Caco-2 (cell line): ENCODE measurements around the gene KPNA6. TPM values are rescaled to one million over a fixed set of nuclear protein-coding genes. Genes with fewer than 3 reads are reported as not detected.

Experiments used
- BruUV-seq: library from RNA; stranded (reverse); fragments of 400-500 nt; replicated peaks from 2 replicates; lab custom pipeline; 2021; lab: Mats Ljungman, UMichigan
- CTCF ChIA-PET: fragments of 300-600 bp; sonication (Branson Sonifier 250); formaldehyde crosslinking; loops from one replicate; lab custom pipeline; 2022; ENCODE audit warnings: antibody characterized with exemption; lab: Charles Lee
- POLR2A ChIA-PET: fragments of 300-600 bp; sonication (Branson Sonifier 250); formaldehyde crosslinking; loops from one replicate; lab custom pipeline; 2022; ENCODE audit warnings: antibody characterized with exemption; lab: Charles Lee
- DNase-seq, 2 experiments: peaks; one replicate each; pipeline versions ENCODE4 v3.0.0 to v3.0.0-alpha.2; 2020 to 2022
- H3K27me3 ChIP-seq: replicated peaks from 2 replicates; pipeline ENCODE4 v1.6.0; 2011; ENCODE audit warnings: low read length; ENCODE audit not compliant: control insufficient read depth, insufficient read depth
- H3K36me3 ChIP-seq: 2 replicates; pipeline ENCODE4 v1.5.1; 2011; ENCODE audit warnings: low read length; ENCODE audit not compliant: control insufficient read depth, insufficient read depth
- H3K4me1 ChIP-seq: fragments of 250-450 bp; sonication (Bioruptor Pico); 2 replicates; pipeline ENCODE4 v1.5.1; 2020; ENCODE audit warnings: mild to moderate bottlenecking
- H3K4me3 ChIP-seq: 2 replicates; pipeline ENCODE4 v1.5.1; 2011; ENCODE audit warnings: low read depth, mild to moderate bottlenecking, control low read depth, low read length
- H3K9me3 ChIP-seq: fragments of 250-450 bp; sonication (Bioruptor Pico); 2 replicates; pipeline ENCODE4 v1.5.1; 2020; ENCODE audit warnings: mild to moderate bottlenecking, moderate library complexity
- H3K27ac Mint-ChIP-seq: one replicate; pipeline ENCODE4 v1.8.0; 2022; ENCODE audit warnings: mixed read lengths; ENCODE audit not compliant: unreplicated experiment
- H3K27me3 Mint-ChIP-seq: one replicate; pipeline ENCODE4 v1.8.0; 2022; ENCODE audit warnings: mixed read lengths; ENCODE audit not compliant: insufficient read depth, unreplicated experiment
- H3K36me3 Mint-ChIP-seq: one replicate; pipeline ENCODE4 v1.8.0; 2022; ENCODE audit warnings: mild to moderate bottlenecking, mixed read lengths; ENCODE audit not compliant: insufficient read depth, unreplicated experiment
- H3K4me1 Mint-ChIP-seq: one replicate; pipeline ENCODE4 v1.8.0; 2022; ENCODE audit warnings: low read depth, mixed read lengths; ENCODE audit not compliant: unreplicated experiment
- H3K4me3 Mint-ChIP-seq: one replicate; pipeline ENCODE4 v1.8.0; 2022; ENCODE audit warnings: mild to moderate bottlenecking, moderate library complexity, mixed read lengths; ENCODE audit not compliant: unreplicated experiment
- H3K9me3 Mint-ChIP-seq: one replicate; pipeline ENCODE4 v1.8.0; 2022; ENCODE audit warnings: mixed read lengths; ENCODE audit not compliant: unreplicated experiment
- CTCF ChIP-seq, 2 experiments: fragments of 200-600 bp in 1 of 2; IDR thresholded peaks; 1 replicate in 1 of 2; 2 replicates in 1 of 2; pipeline versions ENCODE4 v1.5.1 to v1.8.0; 2011 to 2022; ENCODE audit warnings: antibody characterized with exemption in 1 of 2, control low read depth in 1 of 2, inconsistent platforms in 1 of 2, low read depth in 1 of 2, low read length in 1 of 2, mild to moderate bottlenecking in 1 of 2, moderate library complexity in 1 of 2; ENCODE audit not compliant: insufficient read depth in 1 of 2, severe bottlenecking in 1 of 2, unreplicated experiment in 1 of 2
- intact Hi-C: fragments of 100-400 bp; cut with micrococcal nuclease; formaldehyde crosslinking; loops from one replicate; pipeline ENCODE4 v1.10.0; 2022; ENCODE audit not compliant: unreplicated experiment
- total RNA-seq: library from RNA; stranded (reverse); gene quantifications from 2 replicates; pipeline ENCODE4 v1.2.3, GENCODE V29; 2022

The KPNA6 gene
- total RNA-seq, 1 experiment from 2014 or later = 52.8 TPM

DNA sequence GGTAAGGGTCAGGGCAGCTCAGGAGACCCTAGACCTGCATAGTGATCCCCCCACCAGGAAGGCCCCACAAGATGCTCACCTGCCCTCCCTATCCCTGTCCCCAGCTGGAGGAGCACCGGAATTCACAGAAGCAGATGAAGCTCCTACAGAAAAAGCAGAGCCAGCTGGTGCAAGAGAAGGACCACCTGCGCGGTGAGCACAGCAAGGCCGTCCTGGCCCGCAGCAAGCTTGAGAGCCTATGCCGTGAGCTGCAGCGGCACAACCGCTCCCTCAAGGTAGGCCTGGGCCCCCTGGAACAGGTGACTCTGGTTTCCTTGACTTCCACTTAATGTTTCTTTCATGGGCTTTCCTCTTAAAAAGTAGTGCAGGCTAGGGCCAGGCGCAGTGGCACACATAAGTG is 80.0 kb downstream of the KPNA6 start:
- H3K27ac Mint-ChIP-seq = no peak overlapping the region

GRCh38 chr1:32192220-32192948 is 84.5 kb downstream of the KPNA6 start:
- Mint-ChIP-seq H3K27me3 (no peaks in the 10 kb centered on the region), H3K9me3 (no peaks in the 10 kb centered on the region), H3K27ac (no peak overlapping the region), H3K36me3 (peaks cover 70% of the 10 kb centered on the region), H3K4me1 (no peaks in the 10 kb centered on the region), H3K4me3 (no peak overlapping the region)
- DNase-seq = no peak
- Histone ChIP-seq H3K27me3 (no peaks in the 10 kb centered on the region), H3K4me3 (no peak overlapping the region), H3K36me3 (peaks cover 3% of the 10 kb centered on the region), H3K4me1 (no peaks in the 10 kb centered on the region), H3K9me3 (no peaks in the 10 kb centered on the region)
- no peak for TF ChIP-seq CTCF (IDR thresholded peaks at IDR 0.05; ENCODE audit: insufficient read depth in 1 of 2, low read depth in 1 of 2, low read length in 1 of 2, severe bottlenecking in 1 of 2, unreplicated experiment in 1 of 2)
- intact Hi-C loops = no loop called here
- ChIA-PET POLR2A (no interaction called here), CTCF (no interaction called here)
- BruUV-seq = no TSS peak

More for the DNA sequence above, 80.0 kb downstream of the KPNA6 start:
- Mint-ChIP-seq H3K36me3 (peaks cover 75% of the 10 kb centered on the region), H3K4me3 (no peak overlapping the region), H3K4me1 (peaks cover 7% of the 10 kb centered on the region), H3K9me3 (no peaks in the 10 kb centered on the region), H3K27me3 (no peaks in the 10 kb centered on the region)
- no peaks in the 10 kb centered on the region for H3K27me3 ChIP-seq
- no peaks in the 10 kb centered on the region for H3K4me1 ChIP-seq
- ChIA-PET CTCF (no interaction called here), POLR2A (no interaction called here)
- DNase-seq = no peak
- H3K4me3 ChIP-seq = no peak overlapping the region
- no peak for TF ChIP-seq CTCF (IDR thresholded peaks at IDR 0.05; ENCODE audit: insufficient read depth in 1 of 2, low read depth in 1 of 2, low read length in 1 of 2, severe bottlenecking in 1 of 2, unreplicated experiment in 1 of 2)
- intact Hi-C loops = no loop called here
- no peaks in the 10 kb centered on the region for H3K9me3 ChIP-seq
- BruUV-seq = no TSS peak
- H3K36me3 ChIP-seq = peaks cover 3% of the 10 kb centered on the region

DNA sequence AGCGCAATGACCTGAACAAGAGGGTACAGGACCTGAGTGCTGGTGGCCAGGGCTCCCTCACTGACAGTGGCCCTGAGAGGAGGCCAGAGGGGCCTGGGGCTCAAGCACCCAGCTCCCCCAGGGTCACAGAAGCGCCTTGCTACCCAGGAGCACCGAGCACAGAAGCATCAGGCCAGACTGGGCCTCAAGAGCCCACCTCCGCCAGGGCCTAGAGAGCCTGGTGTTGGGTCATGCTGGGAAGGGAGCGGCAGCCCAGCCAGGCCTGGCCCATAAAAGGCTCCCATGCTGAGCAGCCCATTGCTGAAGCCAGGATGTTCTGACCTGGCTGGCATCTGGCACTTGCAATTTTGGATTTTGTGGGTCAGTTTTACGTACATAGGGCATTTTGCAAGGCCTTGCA is 87.1 kb downstream of the KPNA6 start:
- peaks cover 62% of the 10 kb centered on the region for H3K36me3 Mint-ChIP-seq
- no peaks in the 10 kb centered on the region for H3K4me1 Mint-ChIP-seq
- Histone ChIP-seq H3K4me3 (no peak overlapping the region), H3K9me3 (no peaks in the 10 kb centered on the region), H3K27me3 (no peaks in the 10 kb centered on the region), H3K4me1 (no peaks in the 10 kb centered on the region), H3K36me3 (0 out of 2 replicates have a peak, but pooled peaks cover 1% of the 10 kb centered on the region)
- no TSS peak for BruUV-seq
- intact Hi-C loops = no loop called here
- no peak overlapping the region for H3K4me3 Mint-ChIP-seq
- H3K9me3 Mint-ChIP-seq = no peaks in the 10 kb centered on the region
- ChIA-PET POLR2A (no interaction called here), CTCF (no interaction called here)
- H3K27me3 Mint-ChIP-seq = no peaks in the 10 kb centered on the region
- H3K27ac Mint-ChIP-seq = no peak overlapping the region
- no peak for TF ChIP-seq CTCF (IDR thresholded peaks at IDR 0.05; ENCODE audit: insufficient read depth in 1 of 2, low read depth in 1 of 2, low read length in 1 of 2, severe bottlenecking in 1 of 2, unreplicated experiment in 1 of 2)
- DNase-seq = no peak
